ENCODE data around the gene GDF7. TPM values are rescaled to one million over a fixed set of nuclear protein-coding genes. Genes with fewer than 3 reads are reported as not detected.
A peak's percentile ranks its signal among the peaks of the same experiment; 100 is the strongest.

GDF7 gene
- total RNA-seq, 2 donors from 2014 or later: 1.1 to 1.7 TPM

GRCh38 chr2:20630967-20631366, 36.0 kb upstream of the GDF7 start:
- no peak for TF ChIP-seq CTCF (IDR thresholded peaks at IDR 0.05)
- no peak for DNase-seq (ENCODE audit: low spot score)
- Histone ChIP-seq H3K4me1 (peaks cover 0 to 46% of the 10 kb centered on the region in 2 donors), H3K4me3 (no peak overlapping the region), H3K9me3 (no peaks in the 10 kb centered on the region), H3K36me3 (peaks cover 7% of the 10 kb centered on the region), H3K27ac (no peak overlapping the region), H3K27me3 (no peaks in the 10 kb centered on the region)

- peaks cover 0 to 44% of the 10 kb centered on the region in 2 donors for H3K4me1 ChIP-seq
Observed at GRCh38 chr2:20631617-20632307, 35.2 kb upstream of the GDF7 start.

GRCh38 chr2:20632446-20632990, 34.4 kb upstream of the GDF7 start:
- DNase-seq (ENCODE audit: low spot score): no peak
- H3K27me3 ChIP-seq: no peaks in the 10 kb centered on the region
- TF ChIP-seq CTCF (IDR thresholded peaks at IDR 0.05): no peak
- peaks cover 7% of the 10 kb centered on the region for H3K36me3 ChIP-seq
- peak overlapping the region; percentile 87 to 91 for H3K27ac ChIP-seq
- no peaks in the 10 kb centered on the region for H3K9me3 ChIP-seq
- peaks cover 0 to 44% of the 10 kb centered on the region in 2 donors for H3K4me1 ChIP-seq
- no peak overlapping the region for H3K4me3 ChIP-seq

More at GRCh38 chr2:20631617-20632307, 35.2 kb upstream of the GDF7 start:
- no peaks in the 10 kb centered on the region for H3K27me3 ChIP-seq
- H3K9me3 ChIP-seq: no peaks in the 10 kb centered on the region
- H3K4me3 ChIP-seq: no peak overlapping the region
- H3K36me3 ChIP-seq: peaks cover 7% of the 10 kb centered on the region
- DNase-seq (ENCODE audit: low spot score): no peak
- H3K27ac ChIP-seq: no peak overlapping the region
- TF ChIP-seq CTCF (IDR thresholded peaks at IDR 0.05): no peak

GRCh38 chr2:20633001-20633400, 33.9 kb upstream of the GDF7 start:
- peaks cover 8% of the 10 kb centered on the region for H3K36me3 ChIP-seq
- no peaks in the 10 kb centered on the region for H3K27me3 ChIP-seq
- no peak for DNase-seq (ENCODE audit: low spot score)
- H3K9me3 ChIP-seq: no peaks in the 10 kb centered on the region
- TF ChIP-seq CTCF (IDR thresholded peaks at IDR 0.05): no peak
- H3K4me1 ChIP-seq: peaks cover 0 to 44% of the 10 kb centered on the region in 2 donors
- H3K27ac ChIP-seq: peak overlapping the region; percentile 87 to 91
- H3K4me3 ChIP-seq: no peak overlapping the region

GRCh38 chr2:20633794-20634506, 33.0 kb upstream of the GDF7 start:
- H3K4me3 ChIP-seq: no peak overlapping the region
- peaks cover 0 to 54% of the 10 kb centered on the region in 2 donors for H3K4me1 ChIP-seq
- no peak for TF ChIP-seq CTCF (IDR thresholded peaks at IDR 0.05)
- no peaks in the 10 kb centered on the region for H3K9me3 ChIP-seq
- H3K27me3 ChIP-seq: no peaks in the 10 kb centered on the region
- no peak for DNase-seq (ENCODE audit: low spot score)
- peak overlapping the region; percentile 87 to 91 for H3K27ac ChIP-seq
- H3K36me3 ChIP-seq: peaks cover 12% of the 10 kb centered on the region

Data from right atrium auricular region (tissue), 2 donors.